GM18951 (cell line): ENCODE results near the gene RASAL1.

Source experiments
- POLR2A ChIP-seq: IDR thresholded peaks from 4 replicates; pipeline ENCODE4 v1.6.1; 2011; ENCODE audit warnings: mild to moderate bottlenecking; ENCODE audit not compliant: insufficient read length, insufficient read depth; ENCODE audit errors: extremely low read depth
- in situ Hi-C: fragments of 300-500 bp; cut with MboI; formaldehyde crosslinking; loops from one replicate; pipeline ENCODE4 v1.12.0; 2022; ENCODE audit warnings: low sequenced_read_pairs, mixed read lengths, inconsistent platforms; ENCODE audit not compliant: unreplicated experiment

The RASAL1 gene

GRCh38 chr12:113095405-113095804 is 40.2 kb downstream of the RASAL1 start:
- TF ChIP-seq POLR2A = no peak
- in situ Hi-C loops = no loop called here

- no peak for TF ChIP-seq POLR2A
- in situ Hi-C loops = no loop called here
Observed at GRCh38 chr12:113094738-113095137, 40.8 kb downstream of the RASAL1 start.

- TF ChIP-seq POLR2A = no peak
- in situ Hi-C loops = no loop called here
Observed at GRCh38 chr12:113093409-113094101, 42.0 kb downstream of the RASAL1 start.

- in situ Hi-C loops = no loop called here
Observed at GRCh38 chr12:113092607-113093408, 42.8 kb downstream of the RASAL1 start.

GRCh38 chr12:113091506-113091905 is 44.1 kb downstream of the RASAL1 start:
- in situ Hi-C loops = no loop called here
- TF ChIP-seq POLR2A = no peak

More at GRCh38 chr12:113092607-113093408, 42.8 kb downstream of the RASAL1 start:
- TF ChIP-seq POLR2A = no peak

- no peak for TF ChIP-seq POLR2A
- in situ Hi-C loops = no loop called here
Observed at GRCh38 chr12:113090740-113091139, 44.8 kb downstream of the RASAL1 start.

GRCh38 chr12:113089839-113090238 is 45.7 kb downstream of the RASAL1 start:
- TF ChIP-seq POLR2A = no peak
- in situ Hi-C loops = no loop called here

GRCh38 chr12:113088971-113089756 is 46.4 kb downstream of the RASAL1 start:
- TF ChIP-seq POLR2A = no peak
- in situ Hi-C loops = no loop called here

- in situ Hi-C loops = no loop called here
- TF ChIP-seq POLR2A = no peak
Observed at GRCh38 chr12:113088037-113088436, 47.5 kb downstream of the RASAL1 start.

GRCh38 chr12:113087193-113087592 is 48.4 kb downstream of the RASAL1 start:
- TF ChIP-seq POLR2A = no peak
- in situ Hi-C loops = no loop called here

GRCh38 chr12:113086249-113087164 is 49.1 kb downstream of the RASAL1 start:
- in situ Hi-C loops = no loop called here
- no peak for TF ChIP-seq POLR2A

GRCh38 chr12:113083863-113084435 is 51.6 kb downstream of the RASAL1 start:
- TF ChIP-seq POLR2A = no peak
- in situ Hi-C loops = no loop called here
